PFSK-1 (cell line): ENCODE results near the gene CTIF.

Experiments used
- POLR2AphosphoS5 ChIP-seq: IDR thresholded peaks from 2 replicates; pipeline ENCODE4 v1.6.1; 2012; ENCODE audit warnings: low read depth, mild to moderate bottlenecking, control low read depth, low read length, moderate library complexity
- SIN3A ChIP-seq: IDR thresholded peaks from 2 replicates; pipeline ENCODE4 v1.6.1; 2012; ENCODE audit warnings: mild to moderate bottlenecking, low read length, moderate library complexity, borderline replicate concordance; ENCODE audit not compliant: insufficient read depth
- TAF1 ChIP-seq: IDR thresholded peaks from 2 replicates; pipeline ENCODE4 v1.6.1; 2012; ENCODE audit warnings: low read length, control low read depth, borderline replicate concordance; ENCODE audit not compliant: insufficient read depth
- TF ChIP-seq, protein P1 (sequence below), 2 experiments: IDR thresholded peaks; 2 replicates each; pipeline versions ENCODE4 v1.6.1 to v1.8.0; 2011 to 2012; ENCODE audit warnings: low read depth in 2 of 2, low read length in 2 of 2, control low read depth in 1 of 2, inconsistent platforms in 1 of 2, mild to moderate bottlenecking in 1 of 2, moderate library complexity in 1 of 2; ENCODE audit not compliant: insufficient read depth in 1 of 2

DNA sequence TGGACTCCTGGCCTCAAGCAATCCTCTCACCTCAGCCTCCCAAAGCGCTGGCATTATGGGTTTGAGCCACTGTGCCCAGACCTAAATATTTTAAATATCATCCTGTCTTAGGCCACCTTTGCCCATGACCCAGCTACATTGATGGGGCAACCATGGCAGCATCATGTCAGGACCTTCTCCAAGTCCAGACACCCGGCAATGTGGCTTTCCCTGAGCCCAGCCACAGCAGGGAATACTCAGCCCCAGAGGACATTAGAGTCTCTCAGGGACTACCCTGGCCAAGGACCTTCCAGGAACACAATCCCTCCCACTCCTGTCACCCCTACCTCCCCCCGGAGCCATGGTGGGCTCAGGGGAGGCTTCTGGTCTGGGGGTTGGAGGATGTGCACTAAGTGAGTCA is 339.1 kb downstream of the CTIF start:
- TF ChIP-seq POLR2AphosphoS5: no peak
- TF ChIP-seq SIN3A: no peak
- no peak for TF ChIP-seq TAF1
- TF ChIP-seq, protein P1, sequence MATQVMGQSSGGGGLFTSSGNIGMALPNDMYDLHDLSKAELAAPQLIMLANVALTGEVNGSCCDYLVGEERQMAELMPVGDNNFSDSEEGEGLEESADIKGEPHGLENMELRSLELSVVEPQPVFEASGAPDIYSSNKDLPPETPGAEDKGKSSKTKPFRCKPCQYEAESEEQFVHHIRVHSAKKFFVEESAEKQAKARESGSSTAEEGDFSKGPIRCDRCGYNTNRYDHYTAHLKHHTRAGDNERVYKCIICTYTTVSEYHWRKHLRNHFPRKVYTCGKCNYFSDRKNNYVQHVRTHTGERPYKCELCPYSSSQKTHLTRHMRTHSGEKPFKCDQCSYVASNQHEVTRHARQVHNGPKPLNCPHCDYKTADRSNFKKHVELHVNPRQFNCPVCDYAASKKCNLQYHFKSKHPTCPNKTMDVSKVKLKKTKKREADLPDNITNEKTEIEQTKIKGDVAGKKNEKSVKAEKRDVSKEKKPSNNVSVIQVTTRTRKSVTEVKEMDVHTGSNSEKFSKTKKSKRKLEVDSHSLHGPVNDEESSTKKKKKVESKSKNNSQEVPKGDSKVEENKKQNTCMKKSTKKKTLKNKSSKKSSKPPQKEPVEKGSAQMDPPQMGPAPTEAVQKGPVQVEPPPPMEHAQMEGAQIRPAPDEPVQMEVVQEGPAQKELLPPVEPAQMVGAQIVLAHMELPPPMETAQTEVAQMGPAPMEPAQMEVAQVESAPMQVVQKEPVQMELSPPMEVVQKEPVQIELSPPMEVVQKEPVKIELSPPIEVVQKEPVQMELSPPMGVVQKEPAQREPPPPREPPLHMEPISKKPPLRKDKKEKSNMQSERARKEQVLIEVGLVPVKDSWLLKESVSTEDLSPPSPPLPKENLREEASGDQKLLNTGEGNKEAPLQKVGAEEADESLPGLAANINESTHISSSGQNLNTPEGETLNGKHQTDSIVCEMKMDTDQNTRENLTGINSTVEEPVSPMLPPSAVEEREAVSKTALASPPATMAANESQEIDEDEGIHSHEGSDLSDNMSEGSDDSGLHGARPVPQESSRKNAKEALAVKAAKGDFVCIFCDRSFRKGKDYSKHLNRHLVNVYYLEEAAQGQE (IDR thresholded peaks at IDR 0.05; ENCODE audit: insufficient read depth in 1 of 2, low read depth in 2 of 2, low read length in 2 of 2): no peak
